K562 (cell line): Measurements from ENCODE around the gene ARL10.

Source experiments
- AFF4 ChIP-seq: sonication (generic); formaldehyde crosslinking; IDR thresholded peaks from 2 replicates; pipeline ENCODE4 v1.8.0; 2023; ENCODE audit warnings: mild to moderate bottlenecking, missing genetic modification reagents
- ARNT ChIP-seq, 2 experiments: fragments of 450-650 bp; IDR thresholded peaks; 2 replicates each; pipeline ENCODE4 v1.6.1; 2016; ENCODE audit warnings: mild to moderate bottlenecking in 1 of 2
- EP300 ChIP-seq: IDR thresholded peaks from 2 replicates; pipeline ENCODE4 v1.6.1; 2012; ENCODE audit warnings: low read length, improper control_type of control experiment
- FOXP4 ChIP-seq: sonication (generic); formaldehyde crosslinking; IDR thresholded peaks from 2 replicates; pipeline ENCODE4 v1.8.0; 2022; ENCODE audit warnings: mild to moderate bottlenecking, missing genetic modification reagents, borderline replicate concordance
- TCF7L2 ChIP-seq: fragments of 150-350 bp; IDR thresholded peaks from 2 replicates; pipeline ENCODE4 v1.6.1; 2016; ENCODE audit warnings: low read depth, mild to moderate bottlenecking, low read length, moderate library complexity
- THAP7 ChIP-seq: fragments of 250-450 bp; sonication (Bioruptor Pico); IDR thresholded peaks from 2 replicates; pipeline ENCODE4 v1.5.0; 2021
- TF ChIP-seq, protein P1 (sequence below), 3 experiments: IDR thresholded peaks in 2 of 3; conservative IDR thresholded peaks in 1 of 3; 2 replicates each; pipeline ENCODE4 v1.5.1; 2011 to 2012; ENCODE audit warnings: low read length in 3 of 3, mild to moderate bottlenecking in 3 of 3, control low read depth in 2 of 3, improper control_type of control experiment in 1 of 3, inconsistent platforms in 1 of 3, low read depth in 1 of 3, mixed read lengths in 1 of 3, moderate library complexity in 1 of 3; ENCODE audit not compliant: insufficient read depth in 2 of 3

DNA sequence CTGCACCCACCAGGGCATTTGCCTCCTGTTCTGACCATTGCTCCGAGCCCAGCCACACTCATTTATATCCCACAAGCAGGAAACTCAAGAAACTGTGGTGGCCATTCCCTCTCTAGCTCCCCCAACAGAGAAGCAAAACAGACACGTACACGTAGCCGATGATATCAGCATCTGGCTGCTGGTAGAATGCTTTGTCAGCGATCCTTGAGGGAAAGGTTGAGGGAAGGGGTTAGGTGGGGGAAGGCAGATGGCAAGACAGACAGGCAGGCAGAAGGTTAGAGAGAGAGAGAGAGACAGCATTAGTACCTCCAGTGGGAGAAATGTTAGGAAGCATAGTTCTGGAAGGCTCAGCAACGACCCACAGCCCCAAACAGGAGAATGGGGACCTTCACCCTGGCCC, 31.0 kb downstream of the ARL10 start:
- TF ChIP-seq THAP7 (no peak), TCF7L2 (no peak), FOXP4 (CRISPR knock-in tag) (no peak), AFF4 (CRISPR knock-in tag) (no peak), EP300 (no peak), ARNT (IDR thresholded peaks at IDR 0.05) (no peak)
- TF ChIP-seq, protein P1, sequence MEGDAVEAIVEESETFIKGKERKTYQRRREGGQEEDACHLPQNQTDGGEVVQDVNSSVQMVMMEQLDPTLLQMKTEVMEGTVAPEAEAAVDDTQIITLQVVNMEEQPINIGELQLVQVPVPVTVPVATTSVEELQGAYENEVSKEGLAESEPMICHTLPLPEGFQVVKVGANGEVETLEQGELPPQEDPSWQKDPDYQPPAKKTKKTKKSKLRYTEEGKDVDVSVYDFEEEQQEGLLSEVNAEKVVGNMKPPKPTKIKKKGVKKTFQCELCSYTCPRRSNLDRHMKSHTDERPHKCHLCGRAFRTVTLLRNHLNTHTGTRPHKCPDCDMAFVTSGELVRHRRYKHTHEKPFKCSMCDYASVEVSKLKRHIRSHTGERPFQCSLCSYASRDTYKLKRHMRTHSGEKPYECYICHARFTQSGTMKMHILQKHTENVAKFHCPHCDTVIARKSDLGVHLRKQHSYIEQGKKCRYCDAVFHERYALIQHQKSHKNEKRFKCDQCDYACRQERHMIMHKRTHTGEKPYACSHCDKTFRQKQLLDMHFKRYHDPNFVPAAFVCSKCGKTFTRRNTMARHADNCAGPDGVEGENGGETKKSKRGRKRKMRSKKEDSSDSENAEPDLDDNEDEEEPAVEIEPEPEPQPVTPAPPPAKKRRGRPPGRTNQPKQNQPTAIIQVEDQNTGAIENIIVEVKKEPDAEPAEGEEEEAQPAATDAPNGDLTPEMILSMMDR (IDR thresholded peaks at IDR 0.05 in 2 of 3, conservative IDR thresholded peaks at IDR 0.05 in 1 of 3; ENCODE audit: insufficient read depth in 2 of 3, low read depth in 1 of 3, low read length in 3 of 3): peak; percentile 16 to 37 (median 35); a peak in 2 of 6 replicates
